GM18499 (cell line): Measurements from ENCODE around the gene PTPRT.

Experiments
- ATAC-seq: cut with Tn5 transposase; IDR thresholded peaks from one replicate; pipeline ENCODE4 v1.9.1; 2021; ENCODE audit warnings: moderate number of reproducible peaks; ENCODE audit not compliant: insufficient read depth, unreplicated experiment

Gene PTPRT

GRCh38 chr20:42747765-42748411, 441.8 kb downstream of the PTPRT start:
- ATAC-seq, result no peak

GRCh38 chr20:42744756-42745465, 444.8 kb downstream of the PTPRT start:
- no peak for ATAC-seq

- ATAC-seq, result no peak
These were observed 446.8 kb downstream of the PTPRT start for GRCh38 chr20:42742926-42743325.

DNA sequence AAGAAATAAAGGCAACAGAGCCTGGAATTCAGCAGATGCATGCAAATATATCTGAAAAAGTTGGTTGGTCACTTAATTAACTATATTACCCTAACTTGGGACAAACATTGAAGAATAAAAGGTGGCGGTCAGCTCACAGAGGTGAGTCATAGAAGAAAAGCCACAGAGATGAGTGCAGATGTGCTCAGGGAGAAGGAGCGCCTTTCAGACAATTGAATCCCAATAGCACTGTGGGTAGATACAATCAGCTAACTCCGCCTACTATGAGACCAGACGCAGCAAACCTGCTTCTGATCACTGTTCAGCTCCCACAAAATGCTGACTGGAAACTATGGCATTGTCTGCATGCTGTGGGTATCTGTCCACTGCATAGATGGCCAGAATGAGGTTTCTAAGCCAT, 447.8 kb downstream of the PTPRT start:
- ATAC-seq, result no peak

DNA sequence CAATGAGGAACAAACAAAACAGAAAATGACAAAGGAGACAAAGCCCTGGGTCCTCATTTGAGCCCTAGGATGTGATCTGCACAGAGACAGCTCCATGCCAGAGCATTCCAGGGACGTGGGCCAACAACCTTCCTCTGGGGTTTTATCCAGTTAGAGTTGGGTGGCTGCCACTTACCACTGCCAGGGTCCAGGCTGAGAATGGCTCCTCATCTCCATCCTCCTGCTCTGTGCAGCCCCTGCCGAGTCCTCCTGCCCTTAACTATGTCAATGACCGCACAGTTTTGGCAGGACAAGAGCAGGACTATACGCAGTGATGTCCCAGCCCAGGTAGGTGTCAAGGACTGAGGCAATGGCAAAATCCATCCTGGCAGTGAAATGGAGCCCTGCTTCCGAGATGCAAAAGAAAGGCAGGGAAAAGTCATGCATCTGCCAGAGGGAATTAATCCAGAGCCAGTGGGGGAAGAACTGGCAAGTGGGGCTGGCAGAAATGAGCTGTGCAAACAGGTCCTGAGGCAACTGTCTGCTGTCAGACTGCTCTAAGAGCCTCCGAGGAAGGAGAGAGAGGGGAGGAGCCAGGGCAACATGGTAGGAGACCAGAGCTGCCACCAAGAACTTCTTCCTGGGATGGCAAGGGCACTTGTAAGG, 449.4 kb downstream of the PTPRT start:
- ATAC-seq, result no peak

- ATAC-seq, result no peak
These were observed 450.0 kb downstream of the PTPRT start for GRCh38 chr20:42739683-42740082.

GRCh38 chr20:42735539-42735938, 454.2 kb downstream of the PTPRT start:
- no peak for ATAC-seq

GRCh38 chr20:42734660-42735368, 454.9 kb downstream of the PTPRT start:
- ATAC-seq, result no peak

DNA sequence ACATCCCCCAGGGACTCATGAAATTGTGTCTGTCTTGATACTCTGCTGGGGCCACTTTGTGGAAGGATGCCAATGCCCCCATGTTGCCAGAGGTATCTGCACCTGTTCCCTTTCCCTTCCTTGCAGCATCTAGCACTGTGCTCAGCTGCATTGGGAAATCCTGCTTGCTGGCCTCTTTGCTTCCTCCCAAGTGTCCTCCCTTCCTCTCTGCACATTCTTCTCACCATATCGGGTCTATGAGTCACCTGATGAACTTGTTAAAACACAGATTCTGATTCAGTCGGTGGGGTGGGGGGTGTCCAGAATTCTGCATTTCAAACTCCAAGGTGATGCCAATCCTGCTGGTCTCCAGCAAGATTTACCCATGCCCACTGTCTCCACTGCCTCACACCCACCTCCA, 467.8 kb downstream of the PTPRT start:
- ATAC-seq, result no peak

- ATAC-seq, result no peak
These were observed 475.2 kb downstream of the PTPRT start for GRCh38 chr20:42714298-42715141.

GRCh38 chr20:42708266-42708665, 481.4 kb downstream of the PTPRT start:
- ATAC-seq, result no peak

- no peak for ATAC-seq
These were observed 482.9 kb downstream of the PTPRT start for GRCh38 chr20:42706759-42707158.

DNA sequence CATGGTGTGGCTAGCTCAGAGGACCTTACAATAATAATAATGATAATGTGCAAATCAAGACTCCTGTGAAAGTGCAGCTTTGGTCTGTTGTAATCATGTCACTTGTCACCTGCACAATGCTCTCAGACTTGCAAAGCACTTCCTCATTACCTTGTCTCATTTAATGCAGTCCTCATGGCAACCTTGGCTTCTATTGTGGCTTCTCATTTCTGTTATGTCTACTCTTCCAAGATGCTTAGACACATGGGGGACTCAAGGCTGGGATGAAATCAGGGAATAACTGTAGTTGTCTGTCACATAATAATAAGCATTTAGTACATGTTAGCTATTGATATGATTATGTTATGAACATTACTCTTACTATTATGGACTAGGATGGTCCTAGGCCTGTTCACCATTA, 484.2 kb downstream of the PTPRT start:
- no peak for ATAC-seq

DNA sequence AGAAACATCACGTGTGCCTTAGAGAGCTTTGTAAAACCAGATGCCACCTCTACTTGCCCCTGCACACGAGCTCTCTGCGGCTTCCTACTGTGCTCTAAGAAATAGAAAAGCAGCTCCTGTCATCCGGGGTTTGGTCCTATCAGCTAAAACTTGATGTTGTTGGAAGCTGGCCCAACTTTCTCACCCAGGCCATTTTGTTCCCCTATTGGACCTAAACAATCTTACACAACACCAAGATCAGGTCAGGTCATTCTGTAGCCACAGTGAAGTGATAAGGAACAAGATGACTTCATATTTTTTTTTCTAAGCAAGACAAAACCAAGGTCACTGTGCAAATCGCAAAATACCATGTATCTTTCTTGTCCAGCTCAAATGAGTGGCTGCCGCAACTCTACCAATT, 486.0 kb downstream of the PTPRT start:
- no peak for ATAC-seq

- no peak for ATAC-seq
These were observed 487.8 kb downstream of the PTPRT start for GRCh38 chr20:42701948-42702347.

GRCh38 chr20:42700372-42700771, 489.3 kb downstream of the PTPRT start:
- ATAC-seq, result no peak

DNA sequence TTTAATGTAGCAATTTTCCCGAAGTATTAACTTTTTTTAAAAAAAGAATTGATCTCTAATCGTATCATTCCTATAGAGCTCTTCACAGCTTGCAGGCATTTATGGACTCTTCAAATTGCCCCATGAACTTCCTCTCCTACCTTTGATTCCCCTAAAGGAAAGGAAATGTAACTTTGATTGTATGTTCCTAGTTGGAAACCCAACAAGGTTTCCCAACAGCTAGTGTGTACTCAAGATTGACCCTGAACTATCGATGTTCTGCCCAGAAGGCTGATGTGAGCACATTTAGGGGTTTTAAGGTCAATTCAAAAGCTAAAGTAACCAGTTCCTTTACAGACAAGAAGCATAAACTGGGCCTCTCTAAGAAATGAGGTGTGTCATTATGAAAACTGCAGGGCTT, 491.7 kb downstream of the PTPRT start:
- ATAC-seq, result no peak

DNA sequence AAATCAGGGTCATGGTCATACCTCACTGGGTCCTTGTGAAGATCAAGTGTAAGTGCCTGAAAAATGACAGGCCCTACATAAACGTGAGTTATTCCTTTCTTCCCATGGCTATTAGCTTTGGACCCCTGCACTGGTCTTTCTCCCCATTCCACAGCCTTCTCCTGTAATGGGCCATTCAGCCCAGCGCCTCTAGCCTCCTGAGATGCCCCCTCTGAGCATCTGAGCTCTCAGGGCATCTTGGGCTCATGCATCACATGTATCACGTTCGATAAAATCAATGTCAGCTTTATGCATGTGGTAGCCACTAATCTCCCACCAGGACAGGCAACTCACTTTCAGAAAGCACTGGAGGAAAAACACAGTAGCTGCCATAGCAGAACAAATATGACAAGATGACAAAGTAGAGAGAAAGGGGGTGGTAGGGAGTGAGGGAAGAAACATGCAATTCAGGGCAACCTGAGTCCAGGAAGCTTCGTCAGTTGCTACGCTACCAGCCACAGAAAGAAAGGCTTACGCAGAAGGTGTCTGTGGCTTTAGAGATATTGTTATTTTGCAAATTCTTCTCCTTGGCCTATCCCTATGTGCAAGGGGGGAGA, 498.8 kb downstream of the PTPRT start:
- no peak for ATAC-seq

- ATAC-seq, result no peak
These were observed 501.1 kb downstream of the PTPRT start for GRCh38 chr20:42688576-42688975.

GRCh38 chr20:42686057-42686456, 503.6 kb downstream of the PTPRT start:
- no peak for ATAC-seq
